ENCODE results near the gene DMP1.

The DMP1 gene, protein sequence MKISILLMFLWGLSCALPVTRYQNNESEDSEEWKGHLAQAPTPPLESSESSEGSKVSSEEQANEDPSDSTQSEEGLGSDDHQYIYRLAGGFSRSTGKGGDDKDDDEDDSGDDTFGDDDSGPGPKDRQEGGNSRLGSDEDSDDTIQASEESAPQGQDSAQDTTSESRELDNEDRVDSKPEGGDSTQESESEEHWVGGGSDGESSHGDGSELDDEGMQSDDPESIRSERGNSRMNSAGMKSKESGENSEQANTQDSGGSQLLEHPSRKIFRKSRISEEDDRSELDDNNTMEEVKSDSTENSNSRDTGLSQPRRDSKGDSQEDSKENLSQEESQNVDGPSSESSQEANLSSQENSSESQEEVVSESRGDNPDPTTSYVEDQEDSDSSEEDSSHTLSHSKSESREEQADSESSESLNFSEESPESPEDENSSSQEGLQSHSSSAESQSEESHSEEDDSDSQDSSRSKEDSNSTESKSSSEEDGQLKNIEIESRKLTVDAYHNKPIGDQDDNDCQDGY

GRCh38 chr4:87649980-87650379, at the start of gene DMP1:
Gene DMP1, plus strand, starts transcription at chr4:87650280. Its CDS starts 6,213 bp downstream, at chr4:87656493.
- ATAC-seq (no peak), DNase-seq (no peak)
- no peaks in the 10 kb centered on the region for H3K9me3 Mint-ChIP-seq
- H3K27ac Mint-ChIP-seq = no peak within 1 kb of the TSS
- peaks cover 22% of the 10 kb centered on the region for H3K27me3 Mint-ChIP-seq
- no peak within 1 kb of the TSS for H3K4me3 Mint-ChIP-seq
- no peaks in the 10 kb centered on the region for H3K4me1 Mint-ChIP-seq

DNA sequence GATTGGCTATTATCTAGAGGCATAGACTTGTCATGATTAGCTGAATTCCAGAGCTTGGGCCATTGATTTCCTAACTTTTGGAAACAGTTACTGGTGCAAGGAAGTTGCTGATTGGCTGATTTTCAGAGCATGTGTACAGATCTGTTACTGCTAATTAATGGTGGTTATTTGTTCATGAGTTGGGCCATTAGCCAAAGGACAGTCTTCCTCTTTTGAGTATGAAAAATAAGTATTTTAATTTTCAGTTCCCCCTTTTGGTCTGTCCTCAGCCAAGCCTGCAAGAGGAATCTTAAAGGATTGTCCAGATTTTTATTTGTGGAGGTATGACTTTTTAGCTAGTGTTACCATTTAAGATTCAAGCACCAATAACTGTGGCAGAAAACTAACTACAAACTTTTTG, 48.7 kb upstream of the DMP1 start:
- no peak overlapping the region for H3K27ac Mint-ChIP-seq
- H3K27me3 Mint-ChIP-seq = peaks cover 33% of the 10 kb centered on the region
- H3K4me1 Mint-ChIP-seq = no peaks in the 10 kb centered on the region
- DNase-seq (no peak), ATAC-seq (no peak)
- peaks cover 0 to 8% of the 10 kb centered on the region in 2 donors for H3K9me3 Mint-ChIP-seq
- no peak overlapping the region for H3K4me3 Mint-ChIP-seq

- Mint-ChIP-seq H3K9me3 (no peaks in the 10 kb centered on the region), H3K4me3 (no peak within 1 kb of the TSS), H3K4me1 (no peaks in the 10 kb centered on the region), H3K27ac (no peak within 1 kb of the TSS), H3K27me3 (no peaks in the 10 kb centered on the region)
- ATAC-seq (no peak), DNase-seq (no peak)
Observed at GRCh38 chr4:87608229-87608628, 41.9 kb upstream of the DMP1 start, which contains the start of gene DSPP. Gene DSPP, plus strand, starts transcription at chr4:87608529. Its CDS starts 2,380 bp downstream, at chr4:87610909.

DNA sequence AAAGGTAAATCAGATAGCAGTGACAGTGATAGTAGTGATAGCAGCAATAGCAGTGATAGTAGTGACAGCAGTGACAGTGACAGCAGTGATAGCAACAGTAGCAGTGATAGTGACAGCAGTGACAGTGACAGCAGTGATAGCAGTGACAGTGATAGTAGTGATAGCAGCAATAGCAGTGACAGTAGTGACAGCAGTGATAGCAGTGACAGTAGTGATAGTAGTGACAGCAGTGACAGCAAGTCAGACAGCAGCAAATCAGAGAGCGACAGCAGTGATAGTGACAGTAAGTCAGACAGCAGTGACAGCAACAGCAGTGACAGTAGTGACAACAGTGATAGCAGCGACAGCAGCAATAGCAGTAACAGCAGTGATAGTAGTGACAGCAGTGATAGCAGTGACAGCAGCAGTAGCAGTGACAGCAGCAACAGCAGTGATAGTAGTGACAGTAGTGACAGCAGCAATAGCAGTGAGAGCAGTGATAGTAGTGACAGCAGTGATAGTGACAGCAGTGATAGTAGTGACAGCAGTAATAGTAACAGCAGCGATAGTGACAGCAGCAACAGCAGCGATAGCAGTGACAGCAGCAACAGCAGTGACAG, 35.7 kb upstream of the DMP1 start:
- DNase-seq = no peak
- Mint-ChIP-seq H3K27me3 (no peaks in the 10 kb centered on the region), H3K27ac (no peak overlapping the region), H3K9me3 (no peaks in the 10 kb centered on the region), H3K4me3 (no peak overlapping the region), H3K4me1 (no peaks in the 10 kb centered on the region)
- no peak for ATAC-seq

- Mint-ChIP-seq H3K4me3 (no peak overlapping the region), H3K27me3 (peaks cover 7% of the 10 kb centered on the region), H3K4me1 (no peaks in the 10 kb centered on the region), H3K27ac (no peak overlapping the region), H3K9me3 (no peaks in the 10 kb centered on the region)
- no peak for DNase-seq
- ATAC-seq = no peak
Observed at GRCh38 chr4:87616268-87616667, 33.8 kb upstream of the DMP1 start.

GRCh38 chr4:87620086-87620485, 30.0 kb upstream of the DMP1 start:
- Mint-ChIP-seq H3K27me3 (peaks cover 15% of the 10 kb centered on the region), H3K4me1 (no peaks in the 10 kb centered on the region), H3K9me3 (no peaks in the 10 kb centered on the region), H3K4me3 (no peak overlapping the region), H3K27ac (no peak overlapping the region)
- no peak for ATAC-seq
- no peak for DNase-seq

DNA sequence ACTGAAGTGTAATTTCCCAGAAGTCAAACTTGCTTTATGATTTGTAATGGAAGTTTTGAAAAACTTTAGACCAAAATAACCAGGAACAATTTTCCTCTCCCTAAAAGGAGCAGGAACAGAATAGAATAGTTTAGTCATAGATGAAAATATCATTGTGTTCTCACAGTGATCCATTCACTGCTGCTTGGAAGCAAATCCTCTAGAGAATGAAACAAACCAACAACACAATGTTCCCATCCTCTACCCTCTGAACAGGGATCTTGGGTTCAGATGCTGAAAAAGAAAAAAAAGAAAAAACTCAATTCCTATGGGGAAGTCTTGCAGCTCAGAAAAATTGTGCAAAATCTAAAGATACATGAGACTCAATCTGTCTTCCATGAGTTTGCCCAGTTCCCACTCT, 29.6 kb upstream of the DMP1 start:
- Mint-ChIP-seq H3K9me3 (no peaks in the 10 kb centered on the region), H3K27ac (no peak overlapping the region), H3K27me3 (peaks cover 16% of the 10 kb centered on the region), H3K4me3 (no peak overlapping the region), H3K4me1 (no peaks in the 10 kb centered on the region)
- DNase-seq (no peak), ATAC-seq (no peak)

GRCh38 chr4:87622303-87622702, 27.8 kb upstream of the DMP1 start:
- no peak overlapping the region for H3K27ac Mint-ChIP-seq

GRCh38 chr4:87624698-87625097, 25.4 kb upstream of the DMP1 start:
- peaks cover 22% of the 10 kb centered on the region for H3K27me3 Mint-ChIP-seq
- no peaks in the 10 kb centered on the region for H3K9me3 Mint-ChIP-seq
- no peak overlapping the region for H3K27ac Mint-ChIP-seq
- no peak overlapping the region for H3K4me3 Mint-ChIP-seq
- ATAC-seq (no peak), DNase-seq (no peak)
- H3K4me1 Mint-ChIP-seq = no peaks in the 10 kb centered on the region

More at GRCh38 chr4:87622303-87622702, 27.8 kb upstream of the DMP1 start:
- DNase-seq (no peak), ATAC-seq (no peak)
- no peaks in the 10 kb centered on the region for H3K9me3 Mint-ChIP-seq
- H3K27me3 Mint-ChIP-seq = peaks cover 22% of the 10 kb centered on the region
- H3K4me3 Mint-ChIP-seq = no peak overlapping the region
- H3K4me1 Mint-ChIP-seq = no peaks in the 10 kb centered on the region

DNA sequence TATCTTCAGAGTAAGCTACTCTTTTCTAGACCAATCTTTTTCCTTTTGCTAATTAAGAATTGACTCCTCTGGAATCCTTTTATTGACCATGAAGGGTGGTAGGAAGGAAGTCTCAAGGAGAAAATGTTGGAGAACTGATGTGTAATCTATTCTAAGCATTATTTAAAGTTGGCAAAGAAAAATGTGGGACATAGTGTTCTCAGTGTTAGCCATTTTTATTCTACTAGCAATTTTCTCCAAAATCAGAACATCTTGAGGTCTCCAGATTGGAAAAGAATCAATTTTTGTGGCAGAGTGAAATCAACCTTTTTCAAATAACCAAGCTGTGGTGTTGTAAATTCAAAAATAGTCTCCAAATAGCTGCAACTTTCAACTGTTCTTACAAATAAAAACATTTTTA, 18.4 kb upstream of the DMP1 start:
- peaks cover 2% of the 10 kb centered on the region for H3K27me3 Mint-ChIP-seq
- no peak for ATAC-seq

GRCh38 chr4:87632469-87632868, 17.6 kb upstream of the DMP1 start:
- no peak overlapping the region for H3K27ac Mint-ChIP-seq
- peaks cover 10% of the 10 kb centered on the region for H3K27me3 Mint-ChIP-seq
- ATAC-seq (no peak), DNase-seq (no peak)
- peaks cover 0 to 8% of the 10 kb centered on the region in 2 donors for H3K9me3 Mint-ChIP-seq
- H3K4me3 Mint-ChIP-seq = no peak overlapping the region
- H3K4me1 Mint-ChIP-seq = no peaks in the 10 kb centered on the region

More for the DNA sequence above, 18.4 kb upstream of the DMP1 start:
- Mint-ChIP-seq H3K9me3 (no peaks in the 10 kb centered on the region), H3K4me3 (no peak overlapping the region), H3K4me1 (no peaks in the 10 kb centered on the region), H3K27ac (no peak overlapping the region)
- no peak for DNase-seq

GRCh38 chr4:87633243-87633642, 16.8 kb upstream of the DMP1 start:
- Mint-ChIP-seq H3K27ac (no peak overlapping the region), H3K4me3 (no peak overlapping the region), H3K27me3 (peaks cover 12% of the 10 kb centered on the region), H3K4me1 (no peaks in the 10 kb centered on the region), H3K9me3 (peaks cover 0 to 10% of the 10 kb centered on the region in 2 donors)
- DNase-seq (no peak), ATAC-seq (no peak)

DNA sequence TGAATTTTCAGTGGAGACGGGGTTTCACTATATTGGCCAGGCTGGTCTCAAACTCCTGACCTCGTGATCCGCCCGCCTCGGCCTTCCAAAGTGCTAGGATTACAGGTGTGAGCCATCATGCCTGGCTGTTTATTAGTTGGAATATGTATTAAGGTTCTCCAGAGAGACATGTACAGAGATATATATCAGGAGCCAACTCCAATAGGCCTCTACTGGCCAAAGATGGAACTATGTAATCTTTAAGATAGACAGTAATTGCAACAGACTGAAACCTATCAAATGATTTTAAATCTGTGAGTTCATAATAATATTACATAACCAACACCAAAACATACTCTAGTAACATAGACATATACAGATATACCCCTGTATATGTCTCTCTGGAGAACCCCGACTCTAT, 5.8 kb upstream of the DMP1 start:
- no peak for DNase-seq
- Mint-ChIP-seq H3K9me3 (peaks cover 0 to 2% of the 10 kb centered on the region in 2 donors), H3K4me1 (no peaks in the 10 kb centered on the region), H3K27ac (no peak overlapping the region), H3K27me3 (peaks cover 10% of the 10 kb centered on the region), H3K4me3 (no peak overlapping the region)
- no peak for ATAC-seq

DNA sequence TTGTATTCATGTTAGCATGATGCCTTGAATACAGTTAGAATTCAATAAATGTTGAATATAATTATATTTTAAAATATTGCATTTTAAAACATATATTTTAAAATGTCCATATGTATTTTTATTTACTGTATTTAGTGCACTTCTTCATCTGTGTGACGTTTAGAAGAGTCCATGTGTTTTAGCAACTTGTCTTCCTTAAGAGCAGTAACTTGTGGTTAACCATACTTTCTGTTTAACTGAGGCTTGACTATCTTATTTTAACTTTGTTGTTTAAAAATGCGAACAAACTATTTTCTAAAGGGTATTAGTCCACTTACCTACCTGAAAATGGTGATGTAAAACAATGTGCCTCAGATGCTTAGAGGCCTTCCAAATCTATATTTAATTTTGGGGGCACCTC, 858 bp downstream of the DMP1 start:
- Mint-ChIP-seq H3K27ac (no peak overlapping the region), H3K9me3 (no peaks in the 10 kb centered on the region), H3K27me3 (peaks cover 22% of the 10 kb centered on the region), H3K4me3 (no peak overlapping the region), H3K4me1 (no peaks in the 10 kb centered on the region)
- DNase-seq (no peak), ATAC-seq (no peak)

GRCh38 chr4:87651941-87652340, 1.9 kb downstream of the DMP1 start:
- no peaks in the 10 kb centered on the region for H3K4me1 Mint-ChIP-seq
- ATAC-seq (no peak), DNase-seq (no peak)
- H3K27ac Mint-ChIP-seq = no peak overlapping the region
- H3K9me3 Mint-ChIP-seq = no peaks in the 10 kb centered on the region
- H3K27me3 Mint-ChIP-seq = peaks cover 22% of the 10 kb centered on the region
- no peak overlapping the region for H3K4me3 Mint-ChIP-seq

GRCh38 chr4:87654487-87655044, 4.5 kb downstream of the DMP1 start:
- no peak for ATAC-seq
- H3K27ac Mint-ChIP-seq = no peak overlapping the region

More at GRCh38 chr4:87654487-87655044, 4.5 kb downstream of the DMP1 start:
- H3K27me3 Mint-ChIP-seq = peaks cover 15% of the 10 kb centered on the region
- peaks cover 5% of the 10 kb centered on the region for H3K4me1 Mint-ChIP-seq
- H3K4me3 Mint-ChIP-seq = no peak overlapping the region
- H3K9me3 Mint-ChIP-seq = no peaks in the 10 kb centered on the region
- no peak for DNase-seq

Data from stimulated activated naive CD8-positive, alpha-beta T cell treated with anti-CD3 and anti-CD28 coated beads, Interleukin-15, amount 100 ng/mL, for 72 hours (primary cell).